ACHN (cell line): Measurements from ENCODE around the gene CSTPP1.
"Not testable (repeated sequence)": the region's sequence is repeated elsewhere in the genome, so short reads cannot be mapped to it uniquely, and the experiment has no call there.

Source experiments
- DNase-seq: peaks from one replicate; pipeline ENCODE4 v3.0.0-alpha.2; 2015
- in situ Hi-C: cut with HindIII; loops from 2 replicates; pipeline ENCODE4 v1.10.0; 2017; ENCODE audit warnings: low sequenced_read_pairs, low pct_ligation_motif_present, low pct_unique_long_range_greater_than_20kb

The CSTPP1 gene

DNA sequence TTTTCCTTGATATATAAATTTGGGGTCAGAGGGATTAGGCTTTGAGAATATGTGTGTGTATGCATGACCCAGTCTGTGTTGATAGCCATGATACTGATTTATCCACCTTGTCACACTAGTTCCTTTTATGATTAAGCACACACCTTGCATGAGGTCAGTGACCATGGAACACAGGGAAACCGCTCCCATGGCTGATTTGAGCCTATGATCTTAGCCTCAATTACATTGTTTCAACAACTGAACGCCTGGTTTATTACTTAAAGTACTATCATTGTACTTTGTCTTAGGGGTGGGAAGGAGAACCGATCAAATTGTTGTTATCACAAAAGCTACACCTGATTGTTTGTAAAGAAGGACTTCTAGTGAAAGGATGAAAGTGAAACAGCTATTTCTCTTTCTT lies 169.4 kb downstream of the CSTPP1 start:
- in situ Hi-C loops: no loop called here
- DNase-seq: no peak

DNA sequence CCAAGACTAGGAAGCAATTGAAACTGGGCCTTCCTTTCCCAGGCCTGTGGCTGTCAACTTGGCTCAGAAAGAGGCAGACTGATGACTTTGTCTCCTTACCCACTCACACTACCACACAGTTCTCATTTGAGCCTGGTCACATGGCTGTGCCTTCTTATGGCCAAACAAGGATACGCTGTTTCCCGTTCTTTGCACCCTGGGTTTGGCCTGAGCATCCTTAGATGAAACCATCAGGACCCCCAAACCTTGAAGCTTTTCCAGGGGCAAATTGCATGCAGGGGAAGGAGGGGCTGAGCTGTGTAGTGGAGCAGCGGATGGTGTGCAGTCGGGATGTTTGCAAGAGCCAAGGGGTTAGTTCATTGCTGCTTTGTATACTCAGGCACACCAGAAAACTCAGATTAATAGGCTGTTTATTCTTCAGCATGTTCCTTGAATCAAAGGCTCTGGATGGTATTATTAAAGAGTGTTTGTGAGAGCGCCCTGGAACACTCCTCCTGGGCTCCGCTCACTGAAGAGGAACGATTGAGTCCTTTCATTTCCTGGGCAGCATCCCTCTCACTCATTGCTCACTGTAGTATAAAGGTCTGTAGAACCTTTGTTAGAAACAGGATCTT lies 170.3 kb downstream of the CSTPP1 start:
- DNase-seq: no peak
- in situ Hi-C loops: no loop called here

DNA sequence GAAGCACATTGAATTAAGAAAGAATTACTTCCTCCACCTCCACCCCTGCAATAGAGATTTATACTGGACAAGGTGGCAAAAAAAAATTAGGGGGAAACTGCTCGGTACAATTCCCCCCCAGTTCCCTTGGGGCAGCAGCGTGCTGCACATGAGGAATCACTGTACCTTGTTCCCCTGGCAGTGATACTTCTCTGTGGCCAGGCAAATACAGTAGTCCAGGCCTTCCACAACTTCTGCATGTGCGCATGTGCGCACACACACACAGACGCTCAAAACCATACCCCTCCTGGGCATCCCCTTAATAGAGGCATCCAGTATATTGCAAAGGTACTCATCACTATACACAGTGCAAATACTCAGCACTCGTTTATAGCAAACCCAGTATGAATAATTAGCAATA lies 171.2 kb downstream of the CSTPP1 start:
- in situ Hi-C loops: no loop called here
- no peak for DNase-seq

DNA sequence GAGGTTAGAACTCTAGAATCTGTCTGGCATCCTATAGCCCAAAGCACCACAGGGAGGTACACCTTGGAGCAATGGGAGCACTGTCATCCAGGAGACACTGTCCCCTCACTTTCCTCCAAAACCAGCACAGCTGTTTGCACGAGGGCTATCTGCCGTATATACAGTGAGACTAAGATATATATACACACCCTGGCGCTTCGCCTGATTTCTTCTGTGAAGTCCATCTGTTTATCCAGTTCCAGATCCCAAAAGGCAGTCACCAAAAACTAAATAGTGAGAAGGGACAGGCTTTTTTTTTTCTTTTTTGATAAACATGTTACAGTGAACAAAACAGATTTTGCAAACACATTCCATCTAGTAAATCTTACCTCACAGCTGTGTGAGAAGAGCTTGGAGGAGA lies 171.7 kb downstream of the CSTPP1 start:
- in situ Hi-C loops: no loop called here
- no peak for DNase-seq

DNA sequence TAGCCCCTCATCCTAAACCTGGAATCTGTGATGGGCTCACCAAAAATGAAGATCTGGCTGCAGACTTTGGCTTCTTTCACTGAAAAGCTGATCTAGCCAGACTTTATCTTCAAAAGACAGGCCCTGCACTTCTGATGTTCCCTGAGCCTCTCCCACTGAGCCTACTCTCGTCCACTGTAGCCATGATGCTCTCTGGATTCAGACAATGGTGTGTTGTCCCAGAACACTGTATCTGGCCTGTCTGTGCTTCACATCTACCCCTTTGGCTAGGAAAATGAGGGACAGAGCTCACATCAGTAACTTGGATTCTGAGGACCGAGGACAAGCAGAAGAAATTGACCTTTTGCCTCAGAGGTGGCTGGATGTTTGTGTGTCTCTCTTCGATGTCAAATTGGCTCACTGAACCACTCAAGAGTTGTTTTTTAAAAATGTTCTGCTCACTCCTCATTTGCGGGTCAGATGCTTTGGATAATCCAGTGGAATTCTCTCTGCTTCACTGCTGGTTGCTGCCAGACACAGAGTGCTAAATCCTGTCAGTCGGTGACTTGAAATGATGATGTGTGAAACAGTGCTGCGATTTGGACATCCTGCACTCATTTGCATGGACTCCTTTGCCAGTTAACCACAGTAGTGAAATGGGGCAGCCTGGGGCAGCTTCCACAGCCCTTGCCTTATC lies 172.6 kb downstream of the CSTPP1 start:
- no peak for DNase-seq
- in situ Hi-C loops: no loop called here

DNA sequence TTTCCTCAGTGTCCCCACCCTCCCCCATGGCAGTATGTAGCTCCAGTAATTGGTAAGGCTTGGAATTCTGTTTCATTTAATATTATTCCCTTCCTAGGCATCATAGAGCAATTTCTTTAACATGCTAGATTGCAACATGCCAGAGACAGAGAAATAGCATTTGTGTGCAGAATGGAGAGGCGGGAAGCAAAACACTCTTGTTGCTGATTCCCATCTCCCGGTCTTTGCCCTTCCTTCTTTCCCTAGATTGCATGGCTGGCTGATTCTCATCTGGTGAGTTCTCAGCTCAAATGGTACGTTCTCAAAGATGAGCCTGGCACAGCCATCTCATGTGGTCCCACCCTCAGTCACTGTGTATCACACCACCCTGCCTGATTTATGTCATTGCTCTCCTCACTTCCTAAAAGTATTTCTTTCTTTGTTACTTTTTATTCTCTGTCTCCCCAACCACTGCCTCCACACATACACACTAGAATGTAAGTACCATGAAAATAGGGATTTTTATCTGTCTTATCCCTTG lies 173.2 kb downstream of the CSTPP1 start:
- no peak for DNase-seq
- in situ Hi-C loops: no loop called here

DNA sequence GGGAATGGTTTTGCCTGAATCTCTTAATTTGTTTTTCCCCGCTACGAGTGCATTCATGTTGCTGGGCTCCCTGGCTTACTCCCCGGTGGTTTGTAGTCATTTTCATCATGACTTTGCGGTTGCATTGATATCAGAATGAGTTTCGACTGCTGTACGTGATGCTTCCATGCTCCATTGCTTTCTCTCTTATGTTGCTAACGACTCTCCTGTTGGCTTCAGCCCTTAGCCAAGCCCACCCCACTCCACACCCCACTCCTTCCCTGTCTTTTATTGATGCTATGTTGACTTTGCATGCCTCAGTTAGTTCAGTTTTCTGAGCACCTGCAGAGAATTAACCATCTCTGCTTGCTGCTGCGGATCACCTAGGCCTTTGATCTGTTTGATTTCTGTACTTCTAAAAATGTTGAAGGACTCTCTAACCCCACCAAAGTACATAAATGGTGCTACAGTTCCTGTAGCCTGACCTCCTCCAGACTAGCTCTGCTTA lies 174.8 kb downstream of the CSTPP1 start:
- DNase-seq: no peak
- in situ Hi-C loops: no loop called here

DNA sequence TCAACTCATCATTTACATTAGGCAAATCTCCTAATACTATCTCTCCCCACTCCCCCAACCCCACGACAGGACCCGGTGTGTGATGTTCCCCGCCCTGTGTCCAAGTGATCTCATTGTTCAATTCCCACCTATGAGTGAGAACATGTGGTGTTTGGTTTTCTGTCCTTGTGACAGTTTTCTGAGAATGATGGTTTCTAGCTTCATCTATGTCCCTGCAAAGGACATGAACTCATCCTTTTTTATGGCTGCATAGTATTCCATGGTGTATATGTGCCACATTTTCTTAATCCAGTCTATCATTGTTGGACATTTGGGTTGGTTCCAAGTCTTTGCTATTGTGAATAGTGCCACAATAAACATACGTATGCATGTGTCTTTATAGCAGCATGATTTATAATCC lies 176.4 kb downstream of the CSTPP1 start:
- DNase-seq, in situ Hi-C loops: not testable (repeated sequence)

DNA sequence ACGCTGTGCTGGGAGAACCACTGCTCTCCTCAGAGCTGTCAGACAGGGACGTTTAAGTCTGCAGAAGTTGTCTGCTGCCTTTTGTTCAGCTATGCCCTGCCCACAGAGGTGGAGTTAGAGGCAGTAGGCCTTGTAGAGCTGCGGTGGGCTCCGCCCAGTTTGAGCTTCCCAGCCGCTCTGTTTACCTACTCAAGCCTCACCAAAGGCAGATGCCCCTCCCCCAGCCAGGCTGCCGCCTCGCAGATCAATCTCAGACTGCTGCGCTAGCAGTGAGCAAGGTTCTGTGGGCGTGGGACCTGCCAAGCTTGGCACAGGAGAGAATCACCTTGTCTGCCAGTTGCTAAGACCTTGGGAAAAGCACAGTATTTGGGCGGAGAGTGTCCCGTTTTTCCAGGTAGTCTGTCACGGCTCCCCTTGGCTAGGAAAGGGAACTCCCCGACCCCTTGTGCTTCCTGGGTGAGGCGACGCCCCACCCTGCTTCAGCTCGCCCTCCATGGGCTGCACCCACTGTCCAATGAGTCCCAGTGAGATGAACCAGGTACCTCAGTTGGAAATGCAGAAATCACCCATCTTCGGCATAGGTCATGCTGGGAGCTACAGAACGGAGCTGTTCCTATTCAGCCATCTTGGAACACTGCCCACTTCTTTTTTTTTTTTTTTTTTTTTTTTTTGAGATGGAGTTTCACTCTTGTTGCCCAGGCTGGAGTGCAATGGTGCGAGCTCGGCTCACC lies 182.6 kb downstream of the CSTPP1 start:
- DNase-seq: not testable (repeated sequence)

DNA sequence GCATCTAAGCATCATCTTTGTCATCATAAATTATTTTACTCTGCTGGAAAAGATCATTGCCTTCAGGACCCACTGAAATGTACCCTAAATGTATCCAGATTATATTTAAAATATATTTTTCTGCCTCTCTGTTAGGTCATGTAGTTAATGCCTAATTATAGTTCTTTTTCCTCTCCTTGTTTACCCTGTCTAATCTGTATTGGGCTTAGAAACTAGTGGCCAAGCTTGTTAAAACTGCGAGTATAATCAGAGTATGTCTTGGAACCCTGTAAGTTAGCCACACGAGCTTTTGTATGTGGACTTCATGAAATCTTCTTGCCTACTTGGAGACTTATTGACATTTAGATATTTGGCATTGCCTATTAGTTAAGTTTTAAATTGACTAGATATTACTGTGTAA lies 184.5 kb downstream of the CSTPP1 start:
- no peak for DNase-seq
- in situ Hi-C loops: no loop called here

More for the DNA sequence above, 182.6 kb downstream of the CSTPP1 start:
- in situ Hi-C loops: not testable (repeated sequence)

DNA sequence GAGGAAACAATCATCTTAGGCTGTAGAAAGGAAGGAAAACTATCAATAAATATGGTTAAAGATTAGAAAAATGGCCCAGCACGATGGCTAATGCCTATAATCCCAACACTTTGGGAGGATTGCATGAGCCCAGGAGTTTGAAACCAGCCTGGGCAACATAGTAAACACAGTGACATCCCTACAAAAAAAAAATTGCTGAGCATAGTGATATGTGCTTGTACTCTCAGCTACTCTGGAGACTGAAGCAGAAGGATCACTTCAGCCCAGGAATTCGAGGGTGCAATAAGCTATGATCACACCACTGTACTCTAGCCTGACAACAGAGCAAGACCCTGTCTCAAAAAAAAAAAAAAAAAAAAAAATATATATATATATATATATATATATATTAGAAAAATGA lies 185.2 kb downstream of the CSTPP1 start:
- DNase-seq: no peak
- in situ Hi-C loops: no loop called here

DNA sequence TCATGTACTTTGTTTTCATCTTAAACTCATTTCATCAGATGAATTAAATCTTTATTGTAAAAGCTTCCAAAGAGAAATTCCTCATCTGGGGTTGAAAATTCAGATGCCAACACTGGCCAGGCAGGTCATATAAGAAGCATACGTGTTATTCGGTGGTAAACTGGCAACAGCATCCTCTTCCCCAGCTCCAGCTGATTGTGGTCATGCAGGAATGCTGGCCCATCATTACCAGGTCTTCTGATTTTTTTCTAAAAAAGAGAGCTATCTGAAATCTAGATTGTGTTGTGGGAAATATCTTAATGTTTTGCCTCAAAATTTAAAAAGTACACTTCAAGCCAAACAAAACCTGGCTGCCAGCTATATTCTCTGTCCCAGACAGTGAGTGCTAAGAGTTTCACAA lies 186.5 kb downstream of the CSTPP1 start:
- in situ Hi-C loops: no loop called here
- no peak for DNase-seq

DNA sequence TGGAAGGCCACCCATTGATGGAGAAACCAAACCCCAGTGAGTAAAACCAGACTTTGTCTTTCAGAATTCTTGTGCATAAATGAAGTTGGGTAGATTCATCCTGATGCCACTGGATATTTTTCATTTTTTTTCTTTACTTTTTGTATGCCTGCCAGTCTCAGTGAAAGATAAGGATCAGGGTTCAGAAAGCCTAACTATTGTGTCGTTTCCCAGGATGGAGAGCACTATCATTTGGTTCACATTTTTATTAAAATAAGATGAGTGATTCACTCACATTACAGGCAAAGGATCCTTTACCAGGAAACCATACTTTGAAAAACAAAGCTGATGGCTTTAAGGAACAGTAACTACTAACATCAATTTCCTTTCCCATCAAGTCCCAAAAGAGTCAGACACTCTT lies 188.1 kb downstream of the CSTPP1 start:
- in situ Hi-C loops: no loop called here
- no peak for DNase-seq

DNA sequence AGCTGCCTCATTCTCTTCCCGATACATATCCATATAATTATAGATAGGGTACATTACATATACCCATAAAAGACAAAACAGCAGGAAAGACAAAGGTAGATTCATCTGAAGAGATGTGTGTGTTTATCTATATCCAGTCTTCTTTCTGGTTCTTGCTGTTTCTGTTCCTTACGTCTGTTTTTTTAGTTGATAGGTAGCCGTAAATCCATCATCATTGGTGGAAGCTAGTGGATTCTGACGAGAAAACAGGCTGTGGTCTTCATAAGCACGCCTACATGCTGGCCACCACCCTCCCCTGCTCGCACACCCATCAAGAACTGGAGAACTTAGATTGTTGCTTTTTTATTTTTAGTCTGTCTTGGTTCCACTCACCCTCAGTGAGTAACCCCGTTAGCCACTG lies 188.5 kb downstream of the CSTPP1 start:
- no peak for DNase-seq
- in situ Hi-C loops: no loop called here

DNA sequence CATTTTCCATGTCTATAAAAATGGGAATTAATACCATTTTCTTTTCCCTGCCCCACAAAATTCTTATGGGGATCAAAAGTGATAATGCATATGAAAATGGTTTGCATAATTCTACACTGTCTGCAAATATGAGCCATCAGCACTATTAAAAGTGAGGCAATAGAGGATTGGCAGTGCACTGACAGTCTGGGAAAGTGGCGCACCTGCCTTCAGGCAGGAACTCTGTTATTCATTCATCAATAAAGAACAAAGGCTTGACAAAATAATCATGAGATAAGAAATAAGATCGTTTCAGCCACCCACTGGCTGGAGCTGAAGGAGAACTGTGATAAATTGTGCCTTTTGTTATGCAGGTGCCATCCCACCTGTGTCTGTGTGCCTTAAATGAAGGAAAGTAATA lies 190.7 kb downstream of the CSTPP1 start:
- no peak for DNase-seq
- in situ Hi-C loops: no loop called here

DNA sequence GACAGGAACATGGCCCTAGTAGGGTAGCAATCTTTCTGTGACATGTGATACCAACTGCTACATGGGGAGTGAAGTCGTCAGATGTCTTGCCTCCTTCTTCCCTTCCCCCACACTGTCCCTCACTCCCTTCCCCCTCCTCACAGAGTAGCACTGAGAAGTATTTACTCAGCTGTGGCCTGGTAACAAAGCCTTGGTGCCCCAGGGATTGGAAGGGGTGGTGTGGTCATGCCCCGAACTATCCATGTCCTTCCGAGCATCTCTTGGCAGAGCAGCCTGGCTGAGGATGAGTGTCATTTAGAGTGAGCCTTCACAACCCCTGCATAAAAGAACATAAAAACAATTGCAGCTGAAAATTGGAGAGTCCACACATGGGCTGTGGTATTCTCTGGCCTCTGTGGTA lies 194.0 kb downstream of the CSTPP1 start:
- in situ Hi-C loops: no loop called here
- no peak for DNase-seq

DNA sequence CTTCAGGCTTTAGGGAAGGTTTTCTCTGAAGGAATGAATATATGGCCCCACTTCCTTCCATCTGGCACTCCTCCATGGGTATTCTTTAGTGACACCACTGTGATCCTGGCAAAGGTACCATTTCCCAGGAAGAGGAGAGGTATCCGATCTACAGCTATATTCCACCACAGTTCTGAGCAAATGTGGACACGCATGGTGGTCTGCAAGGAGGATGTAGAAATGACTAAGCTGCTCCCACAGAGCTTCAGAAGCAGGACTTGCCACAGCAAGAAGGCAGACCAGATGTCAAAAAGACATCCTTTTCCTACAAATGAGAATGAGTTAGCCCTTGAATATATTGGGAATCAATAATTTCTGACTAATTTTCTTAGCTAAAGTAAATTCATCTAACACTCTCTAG lies 194.6 kb downstream of the CSTPP1 start:
- DNase-seq: no peak
- in situ Hi-C loops: no loop called here

DNA sequence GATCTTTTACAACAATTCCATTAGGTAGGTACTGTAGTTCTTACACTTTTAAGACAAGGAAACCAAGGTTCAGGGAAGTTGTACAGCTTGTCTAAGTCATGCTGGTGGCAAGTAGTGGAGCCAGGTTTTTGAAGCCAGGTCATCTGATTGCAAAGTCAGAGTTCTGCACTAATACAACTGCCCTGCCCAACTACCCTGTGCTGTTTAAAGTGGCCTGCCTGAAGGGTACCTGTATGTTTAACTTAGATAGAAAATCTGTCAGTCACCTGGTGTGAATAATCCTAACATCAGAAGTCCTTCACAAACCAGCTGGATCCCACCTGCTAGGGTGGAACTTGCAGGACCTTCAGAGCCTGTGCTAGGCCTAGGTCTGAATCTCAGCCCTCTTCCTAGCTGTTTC lies 195.9 kb downstream of the CSTPP1 start:
- in situ Hi-C loops: no loop called here
- no peak for DNase-seq

DNA sequence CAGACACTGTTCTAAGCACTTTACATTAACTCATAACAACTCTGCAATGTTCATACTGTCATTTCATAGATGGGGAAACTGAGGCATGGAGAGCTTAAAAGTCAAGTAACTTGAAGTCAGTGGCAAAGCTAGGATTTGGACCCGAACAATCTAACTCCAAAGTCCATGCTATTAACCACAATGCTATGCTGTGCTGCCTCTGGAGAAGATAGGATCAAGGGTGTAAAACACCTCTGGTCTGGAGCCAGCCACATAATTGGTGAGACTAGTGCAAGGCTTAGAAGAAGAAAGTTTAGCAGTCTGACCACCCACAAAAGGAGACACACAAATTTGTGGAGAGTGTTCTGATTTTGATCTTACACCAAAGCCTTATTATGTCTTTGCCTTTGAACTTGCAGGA lies 196.4 kb downstream of the CSTPP1 start:
- in situ Hi-C loops: no loop called here

DNA sequence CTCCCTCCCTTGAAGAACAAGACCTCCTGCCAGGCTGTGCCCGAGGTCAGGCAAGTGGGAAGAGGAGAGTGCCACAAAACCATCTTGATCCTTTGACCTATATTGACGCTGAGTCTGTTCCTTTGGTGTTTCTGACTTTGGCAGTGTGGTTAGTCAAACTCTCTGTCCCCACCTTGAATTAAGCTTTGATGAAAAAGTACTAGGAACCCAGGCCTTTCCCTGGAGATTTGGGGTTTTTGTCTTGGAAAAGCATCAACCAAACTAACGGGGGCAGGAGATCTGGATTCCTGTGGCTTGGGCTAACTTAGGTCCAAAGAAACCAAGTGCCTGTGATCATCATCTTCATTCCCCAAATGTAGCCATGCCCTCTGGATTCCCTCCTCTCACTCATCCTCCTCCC lies 199.8 kb downstream of the CSTPP1 start:
- DNase-seq: no peak
- in situ Hi-C loops: no loop called here

More for the DNA sequence above, 196.4 kb downstream of the CSTPP1 start:
- no peak for DNase-seq
